ENCODE measurements around the gene FRMD4B. TPM values are rescaled to one million over a fixed set of nuclear protein-coding genes. Genes with fewer than 3 reads are reported as not detected.

The FRMD4B gene
- total and polyA plus RNA-seq, 5 donors: 8.8 to 42.1 (median 29.4) TPM

DNA sequence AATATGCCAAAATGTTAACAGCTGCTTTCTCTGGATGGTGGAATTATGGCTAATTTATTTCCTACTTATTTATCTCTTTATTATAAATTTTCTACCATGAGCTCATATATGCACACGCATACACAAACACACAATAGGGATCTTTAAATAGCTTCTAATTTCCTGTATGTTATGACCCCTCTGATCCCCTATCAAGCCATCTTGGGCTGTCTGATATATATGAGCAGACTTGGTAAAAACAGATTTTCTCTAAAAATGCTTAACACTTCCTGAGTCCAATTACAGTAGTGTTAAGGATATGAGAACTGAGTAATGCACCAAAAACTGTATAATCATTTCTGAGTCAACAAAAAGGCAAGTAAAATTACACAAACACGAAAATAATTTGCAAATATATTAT lies 211.4 kb downstream of the FRMD4B start:
- ATAC-seq: no peak
- Histone ChIP-seq H3K4me1 (ENCODE audit: control insufficient read depth, insufficient read depth, low read length) (peaks cover 2% of the 10 kb centered on the region), H3K4me3 (ENCODE audit: low read length) (no peak overlapping the region), H3K9me3 (ENCODE audit: control insufficient read depth, low read length) (no peaks in the 10 kb centered on the region), H3K27me3 (ENCODE audit: control insufficient read depth, insufficient read depth) (no peaks in the 10 kb centered on the region), H3K27ac (ENCODE audit: low read length) (no peak overlapping the region)
- DNase-seq: no peak
- intact Hi-C loops (cut with DNase I): no loop called here
- WGBS: 46% methylated on average over 2 of the region's 2 CpGs

DNA sequence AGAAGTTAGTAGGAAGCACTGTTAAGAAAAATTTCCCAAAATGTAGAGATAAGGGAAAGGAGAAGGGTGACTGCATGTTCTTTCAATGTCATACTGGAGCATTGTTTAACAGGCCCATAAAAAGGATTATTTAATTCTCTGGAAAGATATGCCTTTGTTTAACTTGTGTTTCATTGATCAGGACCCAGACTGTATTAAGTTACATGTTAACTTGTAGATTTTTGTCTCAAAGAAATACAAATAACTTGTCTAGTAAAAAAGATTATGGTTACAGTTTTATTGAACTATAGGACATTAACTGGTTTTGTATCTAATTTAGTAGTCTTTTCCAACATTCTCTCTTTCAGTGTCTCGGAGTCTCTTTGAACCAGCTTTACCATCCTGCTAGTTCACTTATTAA lies 213.8 kb downstream of the FRMD4B start:
- no peaks in the 10 kb centered on the region for H3K27me3 ChIP-seq (ENCODE audit: control insufficient read depth, insufficient read depth)
- no peak overlapping the region for H3K27ac ChIP-seq (ENCODE audit: low read length)
- H3K9me3 ChIP-seq (ENCODE audit: control insufficient read depth, low read length): no peaks in the 10 kb centered on the region
- no peak for DNase-seq
- H3K4me3 ChIP-seq (ENCODE audit: low read length): no peak overlapping the region
- no peaks in the 10 kb centered on the region for H3K4me1 ChIP-seq (ENCODE audit: control insufficient read depth, insufficient read depth, low read length)
- intact Hi-C loops (cut with DNase I): no loop called here
- ATAC-seq: no peak
- WGBS: 98% methylated on average over 1 of the region's 1 CpG

DNA sequence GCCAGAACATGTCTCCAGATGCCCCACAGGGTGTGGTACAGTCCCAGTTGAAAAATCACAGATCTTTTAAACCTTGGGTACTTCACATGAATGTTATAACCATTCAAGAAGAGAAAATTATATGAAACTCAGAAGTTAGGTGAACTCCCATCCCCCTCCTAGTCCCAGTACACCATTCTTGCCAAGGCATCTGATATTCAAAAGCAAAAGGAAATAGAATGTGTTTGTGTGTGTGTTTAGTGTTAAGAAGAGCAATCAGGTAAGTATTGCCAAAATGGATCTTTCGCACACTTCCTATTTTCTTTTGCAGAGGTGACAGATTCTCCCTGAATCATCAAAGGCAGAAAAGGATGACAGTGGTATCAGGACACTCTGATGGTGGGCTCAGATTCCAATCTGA lies 219.4 kb downstream of the FRMD4B start:
- Histone ChIP-seq H3K27me3 (ENCODE audit: control insufficient read depth, insufficient read depth) (no peaks in the 10 kb centered on the region), H3K4me1 (ENCODE audit: control insufficient read depth, insufficient read depth, low read length) (no peaks in the 10 kb centered on the region), H3K4me3 (ENCODE audit: low read length) (no peak overlapping the region), H3K9me3 (ENCODE audit: control insufficient read depth, low read length) (no peaks in the 10 kb centered on the region), H3K27ac (ENCODE audit: low read length) (no peak overlapping the region)
- DNase-seq: no peak
- WGBS: 89% methylated on average over 1 of the region's 1 CpG
- intact Hi-C loops (cut with DNase I): loop anchor here in 2 of 4 donors (10.0 kb wide), 2 partner anchors 248 to 258 kb away; no protein-coding TSS in a partner anchor
- no peak for ATAC-seq

DNA sequence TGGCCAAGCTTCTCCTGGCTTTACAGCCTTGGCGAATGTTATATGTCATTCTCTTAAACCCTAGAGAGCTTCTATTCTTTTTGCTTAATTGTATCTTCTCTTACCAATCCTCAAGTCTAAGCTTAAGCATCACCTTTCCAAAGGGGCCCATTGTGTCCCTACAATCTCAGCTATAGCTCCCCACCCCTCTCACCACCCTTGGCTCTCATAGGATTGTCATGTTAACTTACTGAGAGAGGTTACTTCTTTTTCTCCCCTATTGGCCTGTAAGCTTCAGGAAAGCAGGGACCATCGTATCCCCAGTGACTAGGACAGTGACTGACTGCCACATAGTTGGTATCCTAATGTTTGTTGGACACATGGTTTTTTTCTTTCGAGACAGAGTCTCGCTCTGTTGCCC lies 220.1 kb downstream of the FRMD4B start:
- Histone ChIP-seq H3K27ac (ENCODE audit: low read length) (no peak overlapping the region), H3K9me3 (ENCODE audit: control insufficient read depth, low read length) (no peaks in the 10 kb centered on the region), H3K4me1 (ENCODE audit: control insufficient read depth, insufficient read depth, low read length) (no peaks in the 10 kb centered on the region), H3K4me3 (ENCODE audit: low read length) (no peak overlapping the region), H3K27me3 (ENCODE audit: control insufficient read depth, insufficient read depth) (no peaks in the 10 kb centered on the region)
- intact Hi-C loops (cut with DNase I): loop anchor here in 2 of 4 donors (10.0 kb wide), 2 partner anchors 249 to 259 kb away; no protein-coding TSS in a partner anchor
- WGBS: 97% methylated on average over 4 of the region's 4 CpGs
- no peak for DNase-seq
- ATAC-seq: no peak

DNA sequence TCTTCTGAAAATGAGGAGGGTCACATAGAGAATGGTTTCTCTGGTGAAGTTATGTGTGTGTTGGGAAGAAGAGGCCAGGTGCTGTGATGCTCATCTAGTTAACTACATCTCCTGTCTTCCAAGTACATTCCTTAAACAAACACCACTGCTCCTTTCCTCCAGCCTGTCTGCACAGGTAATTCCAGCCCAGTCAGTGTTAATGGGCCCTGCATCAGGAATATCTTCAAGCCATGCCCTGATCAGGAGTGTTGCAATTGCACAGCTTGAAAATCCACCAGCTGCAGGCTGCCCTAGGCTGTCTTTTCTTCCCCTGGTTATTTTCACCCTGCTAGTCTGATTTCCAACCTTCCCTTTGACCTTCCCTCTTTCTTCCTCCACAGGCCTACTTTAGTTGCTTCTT lies 221.6 kb downstream of the FRMD4B start:
- no peaks in the 10 kb centered on the region for H3K27me3 ChIP-seq (ENCODE audit: control insufficient read depth, insufficient read depth)
- intact Hi-C loops (cut with DNase I): loop anchor here (5.0 to 10.0 kb wide), 8 partner anchors 133 to 508 kb away; no protein-coding TSS in a partner anchor
- ATAC-seq (no peak), DNase-seq (no peak)
- no peak overlapping the region for H3K27ac ChIP-seq (ENCODE audit: low read length)
- H3K4me1 ChIP-seq (ENCODE audit: control insufficient read depth, insufficient read depth, low read length): no peaks in the 10 kb centered on the region
- no peaks in the 10 kb centered on the region for H3K9me3 ChIP-seq (ENCODE audit: control insufficient read depth, low read length)
- no peak overlapping the region for H3K4me3 ChIP-seq (ENCODE audit: low read length)

DNA sequence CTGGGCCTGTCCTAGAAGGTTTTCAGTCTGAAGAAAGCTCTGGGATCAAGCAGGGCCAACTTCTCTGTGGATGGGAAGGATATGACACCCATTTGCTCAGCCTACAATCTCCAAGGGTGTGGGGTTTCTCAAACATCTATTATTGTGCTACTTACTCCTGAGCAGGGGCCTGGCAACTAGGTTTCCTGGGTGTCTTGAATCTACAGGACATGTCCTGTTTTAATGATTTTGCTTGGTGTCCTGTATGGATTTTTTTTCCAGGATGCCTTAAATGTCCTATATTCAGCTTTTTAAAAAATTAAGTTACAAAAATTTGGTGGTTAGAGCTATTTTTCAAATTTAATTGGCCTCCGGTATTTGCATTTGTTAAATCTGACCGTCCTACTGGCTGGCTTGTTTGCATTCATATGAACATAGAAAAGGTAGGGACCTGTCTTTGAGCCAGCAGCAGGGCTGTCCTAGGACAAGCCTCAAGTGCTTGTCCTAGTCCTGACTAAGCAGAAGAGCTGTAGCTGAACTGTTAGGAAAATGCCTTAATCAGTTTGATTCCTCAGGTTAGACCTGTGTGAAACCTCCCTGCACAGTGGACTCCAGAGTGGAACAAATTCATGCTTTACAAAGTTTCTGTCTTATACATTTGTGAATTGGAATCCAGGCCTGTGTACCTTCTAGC lies 223.4 kb downstream of the FRMD4B start:
- WGBS: 97% methylated on average over 2 of the region's 2 CpGs
- ATAC-seq (no peak), DNase-seq (no peak)
- H3K27ac ChIP-seq (ENCODE audit: low read length): no peak overlapping the region
- H3K9me3 ChIP-seq (ENCODE audit: control insufficient read depth, low read length): no peaks in the 10 kb centered on the region
- H3K4me1 ChIP-seq (ENCODE audit: control insufficient read depth, insufficient read depth, low read length): no peaks in the 10 kb centered on the region
- intact Hi-C loops (cut with DNase I): loop anchor here (2.0 to 10.0 kb wide), 9 partner anchors 135 to 510 kb away; no protein-coding TSS in a partner anchor
- no peak overlapping the region for H3K4me3 ChIP-seq (ENCODE audit: low read length)
- no peaks in the 10 kb centered on the region for H3K27me3 ChIP-seq (ENCODE audit: control insufficient read depth, insufficient read depth)

DNA sequence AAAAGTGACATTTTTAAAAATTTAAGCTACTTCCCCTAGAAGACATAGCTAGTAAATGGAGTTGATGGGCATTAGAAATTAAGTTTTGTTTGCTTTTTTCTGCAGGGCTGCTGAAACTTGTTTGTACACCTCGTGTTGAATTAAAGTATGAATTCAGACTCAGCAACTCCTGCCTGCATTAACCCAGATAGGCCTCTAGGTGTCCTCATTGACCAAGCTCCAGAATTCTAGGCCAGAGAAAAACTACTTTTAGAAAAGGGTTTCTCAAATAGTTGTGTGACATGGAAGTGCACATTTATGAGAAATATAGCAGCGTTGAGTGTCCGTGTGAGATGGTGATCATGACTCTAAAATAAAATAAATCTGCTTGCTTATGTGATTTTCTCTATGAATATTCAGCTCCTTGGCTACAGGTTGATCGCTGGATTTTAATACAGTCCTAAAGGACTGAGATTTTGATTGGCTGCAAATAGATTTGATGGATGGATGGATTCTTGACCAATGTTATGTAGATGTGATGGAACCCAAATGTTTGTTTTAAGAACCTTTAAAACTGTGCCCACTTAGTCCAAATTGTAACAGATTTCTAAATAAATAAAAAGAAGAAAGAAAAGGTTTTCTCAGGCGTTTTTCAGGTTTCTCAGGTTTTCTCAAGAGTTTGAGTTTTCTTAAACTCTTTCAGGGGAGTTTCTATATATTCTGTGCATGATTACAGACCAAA lies 224.1 kb downstream of the FRMD4B start:
- intact Hi-C loops (cut with DNase I): loop anchor here (2.0 to 10.0 kb wide), 9 partner anchors 136 to 511 kb away; no protein-coding TSS in a partner anchor
- Histone ChIP-seq H3K4me3 (ENCODE audit: low read length) (no peak overlapping the region), H3K4me1 (ENCODE audit: control insufficient read depth, insufficient read depth, low read length) (no peaks in the 10 kb centered on the region), H3K27me3 (ENCODE audit: control insufficient read depth, insufficient read depth) (no peaks in the 10 kb centered on the region), H3K27ac (ENCODE audit: low read length) (no peak overlapping the region), H3K9me3 (ENCODE audit: control insufficient read depth, low read length) (no peaks in the 10 kb centered on the region)
- 39% methylated on average over 5 of the region's 5 CpGs for WGBS
- DNase-seq (no peak), ATAC-seq (peak; percentile 66 to 69)

DNA sequence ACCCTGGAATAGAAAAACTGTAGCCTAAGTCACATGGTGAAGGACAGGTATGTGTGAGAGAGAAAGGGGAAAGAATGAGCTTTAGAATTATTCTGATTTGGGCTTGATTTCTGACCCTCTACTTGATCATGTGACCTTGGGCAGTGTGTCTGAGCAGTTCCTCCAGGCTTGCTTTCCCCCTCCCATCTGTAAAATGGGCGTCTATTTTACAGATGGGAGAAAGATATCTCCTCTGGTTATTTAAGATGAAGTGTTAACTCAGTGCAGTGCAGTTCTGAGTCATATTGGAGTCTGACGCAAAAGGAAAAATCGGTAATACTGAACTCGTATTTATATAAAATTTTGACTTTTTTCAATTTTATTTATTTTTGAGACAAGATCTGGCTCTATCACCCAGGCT lies 225.4 kb downstream of the FRMD4B start:
- 76% methylated on average over 4 of the region's 4 CpGs for WGBS
- ATAC-seq: no peak
- intact Hi-C loops (cut with DNase I): loop anchor here (5.0 to 10.0 kb wide), 8 partner anchors 137 to 512 kb away; no protein-coding TSS in a partner anchor

DNA sequence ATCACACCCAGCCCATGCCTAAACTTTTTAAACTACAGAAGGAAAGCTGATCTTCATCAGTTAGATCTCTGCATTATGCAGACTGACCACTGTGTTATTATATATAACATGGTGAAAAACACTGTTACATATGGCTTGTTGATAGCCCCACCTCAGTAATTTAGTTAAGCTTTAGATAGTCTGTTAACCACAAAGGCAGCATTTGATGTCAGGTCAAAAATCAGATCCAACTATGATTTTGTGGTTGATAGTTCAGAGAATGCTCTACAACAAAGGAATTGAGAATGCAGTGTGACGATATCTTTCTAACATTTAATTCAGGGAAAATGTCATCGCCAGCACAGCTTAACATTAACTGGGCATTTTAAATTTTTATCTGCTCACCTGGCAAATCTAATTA lies 225.8 kb downstream of the FRMD4B start:
- no peak for DNase-seq
- Histone ChIP-seq H3K4me3 (ENCODE audit: low read length) (no peak overlapping the region), H3K4me1 (ENCODE audit: control insufficient read depth, insufficient read depth, low read length) (no peaks in the 10 kb centered on the region), H3K27me3 (ENCODE audit: control insufficient read depth, insufficient read depth) (no peaks in the 10 kb centered on the region), H3K27ac (ENCODE audit: low read length) (no peak overlapping the region), H3K9me3 (ENCODE audit: control insufficient read depth, low read length) (no peaks in the 10 kb centered on the region)
- intact Hi-C loops (cut with DNase I): loop anchor here (5.0 to 10.0 kb wide), 8 partner anchors 137 to 512 kb away; no protein-coding TSS in a partner anchor
- no peak for ATAC-seq
- 85% methylated on average over 2 of the region's 2 CpGs for WGBS

More for the DNA sequence above, 225.4 kb downstream of the FRMD4B start:
- Histone ChIP-seq H3K27ac (ENCODE audit: low read length) (no peak overlapping the region), H3K27me3 (ENCODE audit: control insufficient read depth, insufficient read depth) (no peaks in the 10 kb centered on the region), H3K4me3 (ENCODE audit: low read length) (no peak overlapping the region), H3K4me1 (ENCODE audit: control insufficient read depth, insufficient read depth, low read length) (no peaks in the 10 kb centered on the region), H3K9me3 (ENCODE audit: control insufficient read depth, low read length) (no peaks in the 10 kb centered on the region)
- no peak for DNase-seq

DNA sequence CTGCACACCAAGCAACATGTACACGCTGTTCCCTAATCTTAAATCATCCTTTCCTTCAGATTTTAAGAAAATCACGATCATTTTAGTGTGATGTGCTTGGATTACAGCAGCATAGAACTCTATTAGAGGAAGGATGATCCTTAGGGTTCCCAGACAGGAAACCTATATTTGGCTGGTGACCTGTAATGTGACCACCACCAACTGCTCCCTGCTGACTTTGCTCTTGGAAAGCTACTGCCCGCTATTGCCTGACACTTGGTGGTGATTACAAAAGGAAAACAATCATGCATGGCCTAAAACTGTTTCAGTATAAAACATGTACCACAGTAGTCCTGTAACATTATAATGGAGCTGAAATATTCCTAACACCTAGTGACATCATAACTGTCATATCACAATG lies 236.3 kb downstream of the FRMD4B start:
- intact Hi-C loops (cut with DNase I): no loop called here
- Histone ChIP-seq H3K4me3 (ENCODE audit: low read length) (no peak overlapping the region), H3K27ac (ENCODE audit: low read length) (no peak overlapping the region)

DNA sequence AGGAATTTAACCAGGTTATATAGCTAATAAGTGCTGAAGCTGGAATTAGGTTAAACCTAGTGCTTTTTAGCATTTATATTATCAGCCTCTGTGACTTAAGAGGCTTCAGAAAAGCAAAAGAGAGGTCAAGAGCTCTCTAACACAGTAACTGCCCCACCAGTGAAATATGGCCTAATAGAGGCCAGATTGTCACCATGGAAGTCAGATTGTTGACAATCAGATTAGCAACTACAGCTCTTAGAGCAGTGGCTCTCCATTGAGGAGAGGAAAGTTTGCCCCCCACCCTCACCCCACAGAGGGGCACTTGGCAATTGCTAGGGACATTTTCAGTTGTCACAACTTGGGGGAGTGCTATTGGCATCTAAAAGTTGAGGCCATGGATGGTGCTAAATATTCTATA lies 240.2 kb downstream of the FRMD4B start:
- no peak overlapping the region for H3K4me3 ChIP-seq (ENCODE audit: low read length)
- H3K4me1 ChIP-seq (ENCODE audit: control insufficient read depth, insufficient read depth, low read length): peaks cover 1% of the 10 kb centered on the region
- DNase-seq (no peak), ATAC-seq (no peak)
- H3K9me3 ChIP-seq (ENCODE audit: control insufficient read depth, low read length): no peaks in the 10 kb centered on the region
- H3K27ac ChIP-seq (ENCODE audit: low read length): no peak overlapping the region
- no peaks in the 10 kb centered on the region for H3K27me3 ChIP-seq (ENCODE audit: control insufficient read depth, insufficient read depth)
- intact Hi-C loops (cut with DNase I): no loop called here

More for the DNA sequence above, 236.3 kb downstream of the FRMD4B start:
- H3K4me1 ChIP-seq (ENCODE audit: control insufficient read depth, insufficient read depth, low read length): no peaks in the 10 kb centered on the region
- no peak for ATAC-seq
- no peak for DNase-seq
- no peaks in the 10 kb centered on the region for H3K27me3 ChIP-seq (ENCODE audit: control insufficient read depth, insufficient read depth)
- WGBS: 84% methylated on average over 3 of the region's 3 CpGs
- no peaks in the 10 kb centered on the region for H3K9me3 ChIP-seq (ENCODE audit: control insufficient read depth, low read length)
